ENCODE measurements around the gene WAPL. TPM values are rescaled to one million over a fixed set of nuclear protein-coding genes. Genes with fewer than 3 reads are reported as not detected.
A peak's percentile ranks its signal among the peaks of the same experiment; 100 is the strongest.

The WAPL gene
- total RNA-seq, 1 experiment from 2014 or later, result 49.4 TPM

GRCh38 chr10:86450806-86451603 lies 70.6 kb downstream of the WAPL start:
- Histone ChIP-seq H3K27me3 (replicated peaks; ENCODE audit: insufficient read depth, low read depth, low read length, poor library complexity) (no peaks in the 10 kb centered on the region), H3K4me1 (ENCODE audit: insufficient read depth, low read length, poor library complexity, severe bottlenecking) (no peaks in the 10 kb centered on the region), H3K4me3 (ENCODE audit: low read depth, low read length, poor library complexity, severe bottlenecking) (no peak overlapping the region), H3K27ac (ENCODE audit: low read depth, low read length, poor library complexity, severe bottlenecking) (no peak overlapping the region), H3K9me3 (ENCODE audit: low read depth, low read length, poor library complexity, severe bottlenecking) (no peaks in the 10 kb centered on the region), H3K36me3 (ENCODE audit: insufficient read depth, low read length, poor library complexity, severe bottlenecking) (peaks cover 70% of the 10 kb centered on the region)
- CTCF ChIA-PET, result no interaction called here
- no peak for DNase-seq (ENCODE audit: low spot score)
- BruUV-seq (replicated peaks), result no TSS peak
- POLR2A ChIA-PET (ENCODE audit: low non-redundant PET), result no interaction called here
- intact Hi-C loops (cut with micrococcal nuclease; ENCODE audit: unreplicated experiment), result no loop called here
- no peak for TF ChIP-seq EZH2 (IDR thresholded peaks at IDR 0.05; ENCODE audit: borderline replicate concordance, low read depth, low read length, poor library complexity, severe bottlenecking)

- Histone ChIP-seq H3K9me3 (ENCODE audit: low read depth, low read length, poor library complexity, severe bottlenecking) (no peaks in the 10 kb centered on the region), H3K27ac (ENCODE audit: low read depth, low read length, poor library complexity, severe bottlenecking) (no peak overlapping the region), H3K4me1 (ENCODE audit: insufficient read depth, low read length, poor library complexity, severe bottlenecking) (no peaks in the 10 kb centered on the region), H3K27me3 (replicated peaks; ENCODE audit: insufficient read depth, low read depth, low read length, poor library complexity) (no peaks in the 10 kb centered on the region), H3K36me3 (ENCODE audit: insufficient read depth, low read length, poor library complexity, severe bottlenecking) (peaks cover 80% of the 10 kb centered on the region), H3K4me3 (ENCODE audit: low read depth, low read length, poor library complexity, severe bottlenecking) (no peak overlapping the region)
- CTCF ChIA-PET, result no interaction called here
- no peak for DNase-seq (ENCODE audit: low spot score)
- intact Hi-C loops (cut with micrococcal nuclease; ENCODE audit: unreplicated experiment), result no loop called here
- TF ChIP-seq EZH2 (IDR thresholded peaks at IDR 0.05; ENCODE audit: borderline replicate concordance, low read depth, low read length, poor library complexity, severe bottlenecking) (no peak), CTCF (conservative IDR thresholded peaks at IDR 0.05; ENCODE audit: low read depth, low read length) (no peak)
- POLR2A ChIA-PET (ENCODE audit: low non-redundant PET), result no interaction called here
- BruUV-seq (replicated peaks), result no TSS peak
Observed at GRCh38 chr10:86449926-86450558, 71.5 kb downstream of the WAPL start.

GRCh38 chr10:86447432-86447831 lies 74.2 kb downstream of the WAPL start:
- Histone ChIP-seq H3K36me3 (ENCODE audit: insufficient read depth, low read length, poor library complexity, severe bottlenecking) (peaks cover 82% of the 10 kb centered on the region), H3K27ac (ENCODE audit: low read depth, low read length, poor library complexity, severe bottlenecking) (peak overlapping the region; percentile 32), H3K4me1 (ENCODE audit: insufficient read depth, low read length, poor library complexity, severe bottlenecking) (no peaks in the 10 kb centered on the region), H3K4me3 (ENCODE audit: low read depth, low read length, poor library complexity, severe bottlenecking) (no peak overlapping the region), H3K9me3 (ENCODE audit: low read depth, low read length, poor library complexity, severe bottlenecking) (no peaks in the 10 kb centered on the region), H3K27me3 (replicated peaks; ENCODE audit: insufficient read depth, low read depth, low read length, poor library complexity) (no peaks in the 10 kb centered on the region)
- CTCF ChIA-PET, result no interaction called here
- TF ChIP-seq EZH2 (IDR thresholded peaks at IDR 0.05; ENCODE audit: borderline replicate concordance, low read depth, low read length, poor library complexity, severe bottlenecking) (no peak), CTCF (conservative IDR thresholded peaks at IDR 0.05; ENCODE audit: low read depth, low read length) (no peak)
- no TSS peak for BruUV-seq (replicated peaks)
- POLR2A ChIA-PET (ENCODE audit: low non-redundant PET), result no interaction called here
- DNase-seq (ENCODE audit: low spot score), result no peak
- intact Hi-C loops (cut with micrococcal nuclease; ENCODE audit: unreplicated experiment), result no loop called here
